ENCODE measurements around the gene EFS.

Gene EFS

DNA sequence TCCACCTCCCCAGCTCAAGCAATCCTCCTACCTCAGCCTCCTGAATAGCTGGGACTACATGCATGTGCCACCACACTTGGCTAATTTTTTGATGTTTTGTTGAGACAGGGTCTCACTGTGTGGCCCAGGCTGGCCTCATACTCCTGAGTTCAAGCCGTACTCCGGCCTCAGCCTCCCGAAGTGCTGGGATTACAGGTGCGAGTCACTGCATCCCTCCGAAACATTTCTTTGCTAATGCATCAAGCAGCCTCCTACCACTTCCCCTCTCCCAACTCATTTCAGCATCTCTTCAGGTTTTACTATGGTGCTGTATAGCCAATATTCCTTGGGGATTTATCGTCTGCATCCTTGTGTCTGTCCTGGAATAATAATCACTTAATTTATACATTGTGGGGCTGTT is 10.0 kb downstream of the EFS start:
- H3K27ac ChIP-seq: no peak overlapping the region
- TF ChIP-seq CTCF (conservative IDR thresholded peaks at IDR 0.05) (no peak), ZFX (IDR thresholded peaks at IDR 0.05) (no peak)

GRCh38 chr14:23353433-23353780 is 11.6 kb downstream of the EFS start:
- TF ChIP-seq CTCF (conservative IDR thresholded peaks at IDR 0.05): no peak
- TF ChIP-seq ZFX (IDR thresholded peaks at IDR 0.05): no peak
- H3K27ac ChIP-seq: no peak overlapping the region

- H3K27ac ChIP-seq: peak within 1 kb of the TSS; percentile 51
- TF ChIP-seq CTCF (conservative IDR thresholded peaks at IDR 0.05) (no peak; the same call in none of the 2 replicates), ZFX (IDR thresholded peaks at IDR 0.05) (no peak)
Observed at GRCh38 chr14:23352506-23353432, 12.2 kb downstream of the EFS start, which contains the start of gene SLC22A17. TSS of gene SLC22A17 (minus strand) at chr14:23352887.

GRCh38 chr14:23351681-23352505 is 13.1 kb downstream of the EFS start:
- TF ChIP-seq ZFX (IDR thresholded peaks at IDR 0.05): no peak
- TF ChIP-seq CTCF (conservative IDR thresholded peaks at IDR 0.05): no peak; the same call in 1 of the 2 replicates
- peak overlapping the region; percentile 51 for H3K27ac ChIP-seq

DNA sequence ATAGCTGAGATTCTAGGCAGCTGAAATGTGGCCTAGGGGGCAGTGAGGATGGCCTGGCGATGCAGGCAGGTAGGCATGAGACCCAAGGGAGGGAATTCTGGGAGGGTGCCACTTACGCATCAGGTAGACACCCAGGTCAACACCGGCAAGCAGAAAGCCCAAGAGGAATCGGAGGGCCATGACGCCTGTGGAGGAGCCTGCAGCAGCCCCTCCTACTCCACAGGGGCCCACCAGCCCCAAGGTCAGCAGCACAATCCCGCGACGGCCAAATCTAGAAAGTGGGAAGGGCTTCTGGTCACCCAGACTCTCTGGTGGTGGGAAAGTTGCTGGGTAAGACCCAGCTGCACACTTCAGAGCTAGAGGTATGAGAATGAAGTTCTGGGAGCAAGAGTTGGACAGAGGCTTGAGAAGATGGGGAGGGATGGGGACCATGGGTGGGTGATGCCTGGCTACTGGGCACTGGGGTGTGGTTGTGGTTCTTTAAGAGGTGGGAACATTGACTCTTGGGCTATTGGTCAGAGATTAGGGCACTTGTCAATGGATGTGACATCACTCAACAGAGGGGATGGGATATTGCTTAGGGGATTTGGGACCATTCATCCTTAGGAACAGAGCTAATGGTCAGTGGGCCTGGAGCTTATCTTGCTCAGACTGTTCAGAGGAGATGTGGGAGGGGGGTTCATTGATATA is 15.7 kb downstream of the EFS start:
- TF ChIP-seq ZFX (IDR thresholded peaks at IDR 0.05): no peak
- TF ChIP-seq CTCF (conservative IDR thresholded peaks at IDR 0.05): no peak
- no peak overlapping the region for H3K27ac ChIP-seq

DNA sequence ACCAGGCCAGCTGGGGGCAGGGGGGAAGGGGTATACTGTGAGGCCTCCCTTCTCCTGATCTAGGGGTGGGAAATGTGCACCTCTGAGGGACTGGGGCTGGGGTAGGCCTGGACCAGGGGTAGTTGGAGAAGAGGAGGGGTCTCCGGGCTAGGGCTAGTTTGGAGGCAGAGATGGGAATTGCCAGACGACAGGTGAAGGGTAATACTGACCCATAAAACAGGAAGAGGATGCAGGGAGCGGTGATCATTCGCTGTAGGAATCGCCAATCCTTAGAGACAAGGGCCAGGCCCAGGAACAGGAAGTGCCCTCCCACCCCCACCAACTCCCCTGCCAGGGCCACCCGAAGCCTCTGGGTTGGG is 16.7 kb downstream of the EFS start:
- no peak overlapping the region for H3K27ac ChIP-seq
- TF ChIP-seq CTCF (conservative IDR thresholded peaks at IDR 0.05): no peak
- TF ChIP-seq ZFX (IDR thresholded peaks at IDR 0.05): no peak

All from C4-2B (cell line).